Neural cell (in vitro differentiated cells): ENCODE data around the gene CD80.

Source experiments
- CTCF ChIP-seq: fragments of 450-650 bp; IDR thresholded peaks from 2 replicates; pipeline ENCODE4 v1.5.1; 2014; ENCODE audit warnings: antibody characterized with exemption, mild to moderate bottlenecking, moderate library complexity; ENCODE audit not compliant: poor library complexity, severe bottlenecking
- MXI1 ChIP-seq: fragments of 450-650 bp; conservative IDR thresholded peaks from 2 replicates; pipeline ENCODE4 v1.6.1; 2014; ENCODE audit warnings: antibody characterized with exemption, mild to moderate bottlenecking; ENCODE audit not compliant: poor library complexity, severe bottlenecking
- POLR2AphosphoS5 ChIP-seq: IDR thresholded peaks from 2 replicates; pipeline ENCODE4 v1.6.1; 2012
- REST ChIP-seq: IDR thresholded peaks from 2 replicates; pipeline ENCODE4 v1.6.1; 2012; ENCODE audit warnings: borderline replicate concordance
- TAF1 ChIP-seq: IDR thresholded peaks from 2 replicates; pipeline ENCODE4 v1.6.1; 2012; ENCODE audit warnings: low read depth

GRCh38 chr3:119598410-119599098 lies 39.1 kb upstream of the CD80 start:
- no peak for TF ChIP-seq CTCF
- no peak for TF ChIP-seq POLR2AphosphoS5
- no peak for TF ChIP-seq REST
- TF ChIP-seq TAF1: no peak
- no peak for TF ChIP-seq MXI1
